DMS114 treated with DMSO at 0.1 percent for 48 hours (cell line): ENCODE results near the gene PCYT1A.
"Not testable (repeated sequence)": the region's sequence is repeated elsewhere in the genome, so short reads cannot be mapped to it uniquely, and the experiment has no call there.

ENCODE experiments used
- DNase-seq: peaks from one replicate; lab custom pipeline; 2025; ENCODE audit not compliant: unreplicated experiment; lab: John Stamatoyannopoulos, UW

The PCYT1A gene

DNA sequence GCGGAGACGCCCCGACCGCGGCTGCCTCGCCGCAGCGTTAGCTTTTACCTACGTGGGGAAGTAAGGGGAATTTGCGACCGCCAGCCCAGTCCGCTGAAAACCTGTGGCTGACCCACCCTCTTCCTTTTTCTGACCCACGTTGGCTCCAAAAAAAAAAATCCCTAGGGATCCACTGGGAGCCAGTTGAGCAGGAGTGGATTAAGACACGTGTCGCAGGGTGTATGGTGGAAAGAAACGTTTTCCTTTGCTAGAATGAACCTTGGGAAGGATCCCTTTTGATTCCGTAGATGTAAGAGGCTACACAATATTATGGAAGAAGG is 575 bp upstream of the PCYT1A start:
- DNase-seq: peak; percentile 45

DNA sequence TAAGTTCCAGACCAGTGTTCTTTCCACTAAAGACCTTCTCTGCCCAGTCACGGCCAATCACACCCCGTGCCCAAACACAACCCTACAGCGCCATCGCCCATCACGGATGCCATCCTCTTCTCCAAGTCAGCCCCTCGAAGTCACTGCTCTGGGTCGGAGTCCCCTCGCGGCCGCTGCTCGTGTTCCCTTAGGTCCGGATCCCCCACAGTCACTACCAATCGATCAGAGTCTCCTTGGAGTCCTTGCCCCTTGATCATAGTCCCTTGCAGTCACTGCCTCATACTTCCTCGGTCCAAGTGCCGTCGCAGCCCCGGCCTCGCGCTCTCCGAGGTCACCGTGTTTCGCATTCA is 461 bp downstream of the PCYT1A start:
- no peak for DNase-seq

DNA sequence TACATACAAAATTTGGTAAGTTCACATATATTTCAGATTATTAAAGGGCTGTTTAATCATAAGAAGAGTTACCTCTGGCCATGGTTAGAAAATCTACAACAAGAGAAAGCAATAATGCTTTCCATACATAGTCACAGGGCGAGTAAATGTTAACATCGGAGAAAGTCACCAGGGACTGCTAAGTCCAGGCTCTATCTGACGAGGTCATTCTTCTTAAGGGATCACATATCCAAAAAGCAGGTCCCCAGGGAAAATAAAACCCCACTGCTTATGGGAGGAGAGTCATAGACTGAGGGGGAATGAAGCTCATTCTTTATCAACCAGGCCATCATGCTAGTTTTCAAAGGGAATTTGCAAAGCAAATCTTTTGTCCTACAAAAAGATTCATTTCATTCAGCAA is 3.1 kb downstream of the PCYT1A start:
- no peak for DNase-seq

DNA sequence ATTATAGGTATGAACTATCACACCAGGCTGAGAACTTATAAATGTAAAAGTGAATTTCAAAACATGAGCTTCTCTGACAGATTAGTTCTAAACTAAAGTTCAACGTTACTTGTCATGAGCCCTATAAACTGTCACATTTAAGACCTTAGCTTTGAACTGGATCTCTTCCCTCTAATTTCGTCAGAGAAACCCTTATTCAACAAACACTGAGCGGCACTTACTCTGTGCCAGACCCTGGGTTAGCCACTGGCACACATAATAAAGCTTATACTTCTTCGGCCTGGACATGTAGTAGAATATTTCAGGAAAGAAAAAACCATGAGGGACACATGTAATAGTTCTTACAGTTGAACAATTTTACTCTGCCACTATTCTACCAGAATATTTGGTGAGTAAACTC is 5.6 kb downstream of the PCYT1A start:
- DNase-seq: no peak

DNA sequence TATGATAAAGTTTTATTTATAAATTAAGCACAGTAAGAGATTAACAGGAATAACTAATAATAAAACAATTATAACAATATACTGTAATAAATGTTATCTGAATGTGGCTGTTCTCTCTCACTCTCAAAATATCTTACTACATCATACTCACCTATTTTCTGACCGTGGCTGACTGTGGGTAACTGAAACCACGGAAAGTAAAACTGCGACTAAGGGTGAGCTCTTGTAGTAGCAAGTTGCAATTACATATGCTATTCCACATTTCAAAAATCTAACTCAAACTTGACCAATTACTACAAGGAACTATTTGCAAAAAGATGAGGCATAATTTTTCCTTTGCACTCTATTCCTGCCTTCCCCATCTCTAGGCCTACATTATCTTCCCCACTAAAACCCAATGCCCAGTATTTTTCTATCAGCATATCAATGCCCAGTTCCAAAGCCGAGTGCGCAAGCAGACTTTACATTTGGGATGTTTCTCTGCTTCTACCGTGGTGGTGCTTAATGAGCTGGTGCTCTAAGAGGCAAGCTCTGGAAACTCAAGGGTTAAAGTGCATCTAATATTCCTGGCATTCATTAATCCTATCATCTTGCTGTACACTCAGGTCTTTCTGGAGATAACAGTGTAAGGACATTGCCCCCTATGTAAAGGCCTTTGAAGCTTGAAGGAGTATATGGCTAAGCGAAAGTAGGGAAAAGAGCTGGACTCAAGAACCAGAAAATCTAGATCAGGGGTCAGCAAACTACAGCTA is 6.7 kb downstream of the PCYT1A start:
- no peak for DNase-seq

DNA sequence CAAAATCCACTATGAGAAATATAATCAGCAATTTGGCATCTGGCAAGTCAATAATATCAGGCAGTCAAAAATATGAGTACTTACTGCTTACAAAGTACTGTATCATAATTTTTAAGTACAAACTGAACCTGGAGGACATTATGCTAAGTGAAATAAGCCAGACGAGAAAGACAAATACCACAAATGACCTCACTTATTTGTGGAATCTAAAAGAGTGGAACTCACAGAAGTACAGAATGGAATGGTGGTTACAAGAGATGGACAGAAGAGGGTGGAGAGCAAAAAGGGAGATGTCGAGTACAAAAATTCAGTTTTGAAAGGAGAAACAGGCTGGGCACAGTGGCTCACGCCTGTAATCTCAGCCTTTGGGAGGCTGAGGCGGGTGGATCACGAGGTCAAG is 12.4 kb downstream of the PCYT1A start:
- no peak for DNase-seq

DNA sequence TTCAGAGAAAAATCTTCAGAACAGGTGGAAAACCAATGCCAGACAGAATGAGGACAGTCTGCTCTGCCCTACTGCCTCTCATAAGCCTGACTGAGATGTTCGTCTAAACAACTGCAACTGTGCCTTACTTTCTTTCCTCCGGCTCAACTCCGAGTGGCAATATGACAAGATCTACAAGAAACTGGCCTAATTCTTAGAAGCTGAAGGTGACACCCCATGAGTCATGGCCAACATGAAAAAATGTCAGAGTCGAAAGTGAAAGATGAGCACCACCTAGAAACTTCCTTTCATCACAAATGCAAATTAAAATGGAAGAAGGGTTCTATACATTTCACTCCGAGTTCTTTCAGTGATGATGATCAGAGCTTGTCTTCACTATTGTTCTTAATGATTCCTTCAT is 12.9 kb downstream of the PCYT1A start:
- DNase-seq: no peak

DNA sequence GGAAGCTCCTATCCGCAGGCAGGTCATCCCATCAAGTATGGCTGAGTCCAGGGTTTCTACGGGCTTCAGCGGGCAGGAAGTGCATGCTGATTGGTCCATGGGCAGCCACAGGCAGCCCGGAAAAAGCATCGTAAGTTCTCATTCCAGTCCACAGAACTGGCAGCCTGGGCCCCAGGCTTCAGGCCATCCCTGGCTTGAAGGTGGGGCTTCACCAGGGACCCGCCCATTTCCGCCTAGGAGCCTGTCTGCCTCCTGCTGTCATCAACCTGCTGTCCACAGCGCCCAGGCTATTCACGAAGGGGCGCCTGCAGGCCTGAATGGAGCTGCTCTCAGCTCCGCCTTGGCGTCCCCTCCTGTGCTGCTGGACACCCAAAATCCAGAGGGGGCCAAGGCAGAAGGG is 13.9 kb downstream of the PCYT1A start:
- no peak for DNase-seq

DNA sequence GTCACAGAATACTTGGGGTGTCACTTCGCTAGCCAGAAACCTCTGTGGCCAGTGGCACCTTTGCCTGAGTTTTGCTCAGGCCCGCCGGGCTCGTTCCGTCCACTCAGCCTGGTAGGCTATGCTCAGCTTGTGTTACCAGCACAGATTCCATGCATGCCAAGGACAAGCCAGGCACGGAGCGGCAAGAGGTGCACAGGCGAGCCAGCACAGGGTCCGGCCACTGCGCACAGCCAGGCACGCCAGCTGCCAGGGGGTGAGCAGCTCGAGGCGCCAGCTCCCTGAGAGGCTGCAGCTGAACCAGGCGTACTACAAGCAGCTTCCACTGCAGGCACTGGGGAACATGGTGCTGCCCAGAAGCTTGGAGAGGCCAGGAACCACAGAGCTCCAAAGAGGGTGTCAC is 14.7 kb downstream of the PCYT1A start:
- DNase-seq: no peak

DNA sequence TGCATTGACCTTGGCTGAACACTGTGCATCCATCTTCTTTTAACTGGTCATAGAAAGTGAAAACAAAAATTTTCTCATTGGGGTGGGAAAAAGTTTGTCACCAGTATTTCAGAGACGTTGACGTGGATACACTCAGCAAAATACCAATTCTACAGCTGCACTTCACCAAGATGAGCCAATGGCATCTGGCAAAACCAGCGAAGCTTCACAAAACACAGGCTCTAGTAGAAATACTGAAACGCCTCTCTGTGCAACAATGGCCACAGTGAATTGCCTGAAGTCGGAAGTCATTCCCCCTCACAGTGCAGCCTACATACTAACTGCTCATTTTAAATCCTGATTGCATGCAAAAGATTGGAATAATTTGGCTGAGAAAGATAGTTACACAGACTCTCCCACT is 17.0 kb downstream of the PCYT1A start:
- DNase-seq: no peak

DNA sequence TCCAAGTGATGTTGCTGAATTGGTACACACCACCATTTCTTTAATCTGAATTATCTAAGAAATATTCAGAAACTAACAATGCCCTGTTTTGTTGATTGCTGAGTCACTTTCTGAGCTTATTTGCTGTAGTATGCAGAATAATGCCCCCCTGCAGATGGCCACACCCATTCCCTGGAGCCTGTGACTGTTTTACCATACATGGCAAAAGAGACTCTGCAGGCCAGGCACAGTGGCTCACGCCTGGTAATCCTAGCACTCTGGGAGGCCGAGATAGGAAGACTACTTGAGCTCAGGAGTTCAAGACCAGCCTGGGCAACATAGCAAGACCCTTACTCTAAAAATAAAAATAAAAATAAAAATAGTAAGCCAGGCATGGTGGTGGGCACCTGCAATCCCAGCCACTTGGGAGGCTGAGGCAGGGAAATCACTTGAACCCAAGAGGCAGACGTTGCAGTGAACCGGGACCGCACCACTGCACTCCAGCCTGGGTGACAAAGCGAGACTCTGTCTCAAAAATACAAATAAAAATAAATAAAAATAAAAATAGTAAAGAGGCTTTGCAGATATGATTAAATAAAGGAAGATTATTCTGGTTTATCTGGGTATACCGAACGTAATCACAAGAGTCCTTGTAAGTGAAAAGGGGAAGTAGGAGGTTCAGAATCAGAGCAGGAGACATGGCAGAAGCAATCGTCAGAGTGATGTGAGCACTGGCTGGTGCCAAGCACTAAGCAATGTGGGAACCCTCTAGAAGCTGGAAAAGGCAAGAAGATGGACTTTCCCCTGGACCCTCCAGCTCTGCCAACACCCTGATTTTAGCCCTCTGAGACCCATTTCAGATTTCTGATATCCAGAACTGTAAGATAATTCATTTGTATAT is 19.0 kb downstream of the PCYT1A start:
- no peak for DNase-seq

DNA sequence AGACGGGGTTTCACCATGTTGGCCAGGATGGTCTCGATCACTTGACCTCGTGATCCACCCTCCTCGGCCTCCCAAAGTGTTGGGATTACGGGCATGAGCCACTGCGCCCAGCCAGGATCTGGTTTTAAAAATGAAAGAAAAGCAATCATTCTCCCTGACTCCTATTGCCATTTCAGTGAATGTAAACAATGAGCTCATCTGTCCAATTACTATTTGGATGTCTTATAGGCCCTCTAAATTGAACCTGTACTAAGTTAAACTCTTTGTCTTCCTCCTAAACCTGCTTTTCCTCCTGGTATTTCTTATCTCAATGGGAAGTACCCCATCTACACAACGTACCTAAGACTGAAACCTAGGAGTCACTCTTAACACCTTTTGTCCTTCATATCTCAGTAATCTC is 23.7 kb downstream of the PCYT1A start:
- no peak for DNase-seq

DNA sequence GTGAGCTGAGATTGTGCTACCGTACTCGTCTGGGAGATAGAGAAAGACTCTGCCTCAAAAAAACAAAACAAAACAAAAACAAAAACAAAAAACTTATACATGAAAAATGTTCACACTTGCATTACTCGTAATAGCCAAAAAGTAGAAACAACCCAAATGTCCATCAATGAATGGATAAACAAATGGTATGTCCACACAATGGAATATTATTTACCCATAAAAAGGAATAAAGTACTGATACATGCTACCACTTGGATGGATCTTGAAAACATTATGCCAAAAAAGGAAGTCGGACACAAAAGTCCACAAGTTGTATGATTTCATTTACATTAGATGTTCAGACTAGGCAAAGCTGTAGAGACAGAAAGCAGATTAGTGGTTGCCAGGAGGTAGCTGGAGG is 26.7 kb downstream of the PCYT1A start:
- DNase-seq: no peak

DNA sequence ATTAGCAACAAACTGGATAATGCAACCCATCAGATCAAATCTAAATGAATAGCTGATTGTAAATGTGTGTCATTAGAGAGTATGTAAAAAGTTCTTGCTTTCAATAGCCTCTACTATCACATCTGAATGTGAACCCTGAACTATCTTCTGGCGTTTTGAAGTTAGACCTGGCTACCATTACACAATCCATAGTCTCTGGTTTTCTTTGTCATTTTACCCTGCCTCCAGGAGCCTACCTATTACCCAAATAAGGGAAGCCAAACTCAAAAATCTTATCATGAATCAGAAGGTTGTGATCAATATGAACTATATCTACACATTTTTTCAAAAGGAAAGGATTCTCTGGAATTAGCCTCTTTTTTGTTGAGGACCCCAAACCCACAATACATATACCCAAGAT is 31.8 kb downstream of the PCYT1A start:
- no peak for DNase-seq

DNA sequence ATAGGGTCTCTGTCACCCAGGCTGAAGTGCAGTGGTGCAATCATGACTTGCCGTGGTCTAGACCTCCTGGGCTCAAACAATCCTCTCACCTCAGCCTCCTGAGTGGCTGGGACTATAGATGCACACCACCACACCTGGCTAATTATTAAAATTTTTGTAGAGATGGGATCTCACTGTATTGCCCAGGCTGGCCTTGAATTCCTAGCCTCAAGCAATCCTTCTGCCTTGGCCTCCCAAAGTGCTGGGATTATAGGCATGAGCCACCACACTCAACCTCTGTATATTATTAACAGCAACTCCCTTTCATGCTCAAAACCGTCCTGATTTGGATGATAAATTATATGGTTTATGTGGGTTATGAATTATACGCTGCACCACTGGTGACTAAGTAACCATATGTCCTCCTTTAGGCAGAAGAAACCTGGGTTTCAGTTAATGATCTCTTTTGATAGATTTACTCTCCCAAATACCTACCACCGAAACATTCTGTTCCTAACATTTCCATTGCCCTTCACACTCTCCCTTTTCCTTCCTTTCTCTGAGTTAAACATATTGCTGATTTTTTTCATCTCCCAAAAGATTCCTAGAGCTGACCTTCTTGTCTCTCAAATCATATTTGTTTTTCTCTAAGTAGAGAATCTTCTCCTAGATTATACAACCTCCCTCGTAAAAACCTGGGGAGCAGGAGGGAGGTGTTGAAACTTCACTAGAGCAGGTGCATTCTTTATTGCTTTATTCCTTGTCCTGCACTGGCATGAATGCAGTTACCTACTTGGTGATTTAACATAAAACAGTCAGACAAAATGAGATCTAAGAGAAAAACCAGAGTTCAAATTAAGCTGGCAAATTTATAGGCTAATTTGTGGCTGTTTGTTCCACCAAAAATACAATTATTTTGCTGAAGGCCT is 32.9 kb downstream of the PCYT1A start:
- DNase-seq: no peak

DNA sequence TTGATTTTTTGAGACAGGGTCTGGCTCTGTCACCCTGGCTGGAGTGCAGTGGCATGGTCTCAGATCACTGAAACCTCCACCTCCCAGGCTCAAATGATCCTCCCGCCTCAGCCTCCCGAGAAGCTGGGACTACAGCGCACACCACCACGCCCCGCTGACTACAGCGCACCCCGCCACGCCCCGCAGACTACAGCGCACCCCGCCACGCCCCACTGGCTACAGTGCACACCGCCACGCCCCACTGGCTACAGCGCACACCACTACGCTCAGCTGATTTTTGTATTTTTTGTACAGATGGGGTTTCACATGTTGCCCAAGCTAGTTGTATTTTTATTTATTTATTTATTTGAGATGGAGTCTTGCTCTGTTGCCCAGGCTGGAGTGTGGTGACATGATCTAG is 35.6 kb downstream of the PCYT1A start:
- DNase-seq: no peak

DNA sequence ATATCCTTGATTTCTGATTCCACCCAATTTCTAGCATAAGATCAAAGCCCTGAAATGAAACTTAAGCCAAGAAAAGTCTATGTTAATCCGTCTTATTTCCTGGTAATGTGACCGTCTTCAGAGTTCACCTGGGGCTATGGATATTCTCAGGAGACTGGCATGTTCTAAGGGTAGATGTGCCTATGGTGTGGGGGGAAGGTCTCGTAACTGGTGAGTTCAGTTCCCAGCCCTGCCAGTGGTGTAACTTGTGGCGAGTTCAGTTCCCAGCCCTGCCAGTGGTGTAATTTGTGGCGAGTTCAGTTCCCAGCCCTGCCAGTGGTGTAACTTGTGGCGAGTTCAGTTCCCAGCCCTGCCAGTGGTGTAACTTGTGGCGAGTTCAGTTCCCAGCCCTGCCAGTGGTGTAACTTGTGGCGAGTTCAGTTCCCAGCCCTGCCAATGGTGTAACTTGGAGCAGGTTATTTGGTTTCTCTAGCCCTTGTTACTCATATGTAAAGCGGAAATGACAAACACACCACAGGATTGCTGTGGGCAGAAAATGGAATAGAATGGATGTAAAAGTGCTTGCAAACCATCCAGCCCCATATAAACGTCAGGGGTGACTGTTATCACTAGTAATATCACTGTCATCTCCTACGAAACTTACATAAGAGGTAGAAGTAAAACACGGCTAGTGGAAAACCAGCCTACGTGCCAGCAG is 40.8 kb downstream of the PCYT1A start:
- DNase-seq: no peak

DNA sequence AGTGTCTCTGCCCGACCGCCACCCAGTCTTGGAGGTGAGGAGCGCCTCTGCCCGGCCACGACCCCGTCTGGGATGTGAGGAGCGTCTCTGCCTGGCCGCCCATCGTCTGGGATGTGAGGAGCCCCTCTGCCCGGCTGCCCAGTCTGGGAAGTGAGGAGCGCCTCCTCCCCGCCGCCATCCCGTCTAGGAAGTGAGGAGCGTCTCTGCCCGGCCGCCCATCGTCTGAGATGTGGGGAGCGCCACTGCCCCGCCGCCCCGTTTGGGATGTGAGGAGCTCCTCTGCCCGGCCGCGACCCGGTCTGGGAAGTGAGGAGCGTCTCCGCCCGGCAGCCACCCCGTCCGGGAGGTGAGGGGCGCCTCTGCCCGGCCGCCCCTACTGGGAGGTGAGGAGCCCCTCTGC is 43.4 kb downstream of the PCYT1A start:
- DNase-seq: not testable (repeated sequence)

DNA sequence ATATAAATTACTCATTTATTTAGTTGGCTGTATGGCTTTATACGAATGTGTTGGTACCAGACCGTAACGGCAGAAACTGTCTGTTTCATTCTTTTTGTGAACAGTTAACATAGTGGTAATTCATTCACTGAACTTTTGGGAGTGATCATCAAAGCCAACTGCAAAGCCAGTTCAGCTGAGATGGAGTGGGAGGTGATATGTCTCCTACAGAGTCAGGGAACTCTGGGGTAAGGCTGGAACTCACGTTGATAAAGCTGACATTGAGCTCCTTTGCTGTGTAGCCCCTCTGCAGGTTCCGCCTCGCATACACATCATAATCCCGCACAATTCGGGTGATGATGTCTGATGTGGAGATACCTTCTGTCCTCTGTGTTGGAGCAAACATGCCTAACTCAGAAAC is 45.8 kb downstream of the PCYT1A start:
- no peak for DNase-seq

DNA sequence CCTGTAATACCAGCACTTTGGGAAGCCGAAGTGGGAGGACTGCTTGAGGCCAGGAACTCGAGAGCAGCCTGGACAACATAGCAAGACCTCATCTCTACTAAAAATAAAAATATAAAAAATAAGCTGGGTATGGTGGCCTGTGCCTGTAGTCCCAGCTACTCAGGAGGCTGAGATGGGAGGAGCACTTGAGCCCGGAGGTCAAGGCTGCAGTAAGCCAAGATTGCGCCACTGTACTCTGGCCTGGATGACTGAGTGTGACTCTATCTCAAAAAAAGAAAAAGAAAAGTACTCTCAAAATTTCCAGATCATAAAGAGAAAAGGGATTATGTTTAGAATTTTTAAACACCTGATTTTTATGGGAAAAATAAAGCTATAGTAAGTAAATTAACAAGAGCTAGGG is 47.1 kb downstream of the PCYT1A start:
- DNase-seq: no peak
